ENCODE results near the gene ZNF672. TPM values are rescaled to one million over a fixed set of nuclear protein-coding genes. Genes with fewer than 3 reads are reported as not detected.
"Not testable (repeated sequence)": the region's sequence is repeated elsewhere in the genome, so short reads cannot be mapped to it uniquely, and the experiment has no call there.

ZNF672 gene
- total RNA-seq, 4 donors from 2014 or later, result 22.4 to 38.4 (median 31.8) TPM

DNA sequence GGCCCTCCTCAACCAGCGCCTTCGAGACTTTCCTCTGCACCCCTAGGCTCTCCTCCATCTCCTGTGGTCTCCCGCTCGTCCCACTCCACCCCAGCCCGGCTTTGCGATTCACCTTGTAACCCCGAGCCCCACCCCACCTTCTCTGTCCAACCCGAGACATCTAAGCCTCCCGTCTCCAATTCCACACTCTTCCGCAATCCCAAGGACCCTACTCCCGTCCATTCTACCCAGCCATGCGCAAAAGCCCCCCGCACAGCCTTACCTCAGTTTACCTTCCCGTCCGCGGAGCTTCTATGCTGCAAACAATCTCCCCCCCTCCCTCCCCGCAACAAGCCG, 12.5 kb upstream of the ZNF672 start:
- Histone ChIP-seq H3K27ac (peak overlapping the region; percentile 85 to 96 (median 92)), H3K36me3 (peaks cover 0 to 31% (median 0%) of the 10 kb centered on the region in 3 donors), H3K4me1 (peaks cover 0 to 59% (median 42%) of the 10 kb centered on the region in 4 donors), H3K4me3 (peak overlapping the region; percentile 56 to 92 (median 84)), H3K9me3 (no peaks in the 10 kb centered on the region), H3K27me3 (no peaks in the 10 kb centered on the region)
- DNase-seq (ENCODE audit: low spot score in 2 of 2), result no peak
- 0 to 1% methylated on average over 18 of the region's 18 CpGs for WGBS, 2 donors
- TF ChIP-seq POLR2A (IDR thresholded peaks at IDR 0.05), result peak; percentile 17 to 40
- TF ChIP-seq, protein P1, sequence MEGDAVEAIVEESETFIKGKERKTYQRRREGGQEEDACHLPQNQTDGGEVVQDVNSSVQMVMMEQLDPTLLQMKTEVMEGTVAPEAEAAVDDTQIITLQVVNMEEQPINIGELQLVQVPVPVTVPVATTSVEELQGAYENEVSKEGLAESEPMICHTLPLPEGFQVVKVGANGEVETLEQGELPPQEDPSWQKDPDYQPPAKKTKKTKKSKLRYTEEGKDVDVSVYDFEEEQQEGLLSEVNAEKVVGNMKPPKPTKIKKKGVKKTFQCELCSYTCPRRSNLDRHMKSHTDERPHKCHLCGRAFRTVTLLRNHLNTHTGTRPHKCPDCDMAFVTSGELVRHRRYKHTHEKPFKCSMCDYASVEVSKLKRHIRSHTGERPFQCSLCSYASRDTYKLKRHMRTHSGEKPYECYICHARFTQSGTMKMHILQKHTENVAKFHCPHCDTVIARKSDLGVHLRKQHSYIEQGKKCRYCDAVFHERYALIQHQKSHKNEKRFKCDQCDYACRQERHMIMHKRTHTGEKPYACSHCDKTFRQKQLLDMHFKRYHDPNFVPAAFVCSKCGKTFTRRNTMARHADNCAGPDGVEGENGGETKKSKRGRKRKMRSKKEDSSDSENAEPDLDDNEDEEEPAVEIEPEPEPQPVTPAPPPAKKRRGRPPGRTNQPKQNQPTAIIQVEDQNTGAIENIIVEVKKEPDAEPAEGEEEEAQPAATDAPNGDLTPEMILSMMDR (IDR thresholded peaks at IDR 0.05), result no peak
- TF ChIP-seq EP300 (IDR thresholded peaks at IDR 0.05), result no peak

DNA sequence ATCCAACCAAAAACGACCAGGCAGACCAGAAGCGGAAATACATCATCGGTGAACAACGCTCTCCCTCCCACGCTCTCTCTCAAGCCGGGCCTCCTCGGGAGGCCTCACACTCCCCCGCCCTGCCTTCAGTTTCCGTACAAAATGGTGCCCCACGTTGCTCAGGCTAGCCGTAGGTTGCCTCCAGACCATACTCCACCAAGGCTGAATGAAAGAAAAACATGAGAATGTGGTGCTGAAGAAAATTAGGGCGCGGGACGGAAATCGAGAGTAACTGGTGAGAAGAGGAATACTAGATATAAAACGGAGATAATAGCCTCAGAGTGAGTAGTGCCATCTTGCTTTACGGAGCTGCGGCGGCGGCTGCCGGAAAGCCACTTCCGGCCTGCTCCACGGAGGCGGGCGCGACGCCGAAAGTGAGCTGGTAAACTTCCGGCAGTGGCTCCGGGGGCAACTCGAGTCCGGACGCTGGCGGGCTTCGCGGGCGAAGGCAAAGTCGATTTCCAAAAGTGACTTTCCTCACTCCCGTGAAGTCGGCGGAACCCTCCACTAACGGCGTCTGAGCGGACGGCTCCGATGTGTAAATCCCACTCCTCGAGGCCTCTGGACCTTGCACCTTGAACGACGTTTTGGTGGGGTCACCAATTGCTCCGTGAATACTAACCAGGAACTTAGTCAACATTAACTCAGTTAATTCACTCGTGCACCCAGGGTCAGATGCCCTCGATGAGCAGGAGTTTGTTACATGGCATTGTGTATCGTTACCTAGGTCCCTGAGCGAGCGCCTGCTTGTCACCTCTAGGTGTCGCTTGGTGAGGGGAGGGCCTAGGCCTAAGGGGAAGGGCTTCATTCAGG, 11.9 kb upstream of the ZNF672 start, which contains the start of gene SH3BP5L:
SH3BP5L (minus strand) TSS at position 7 of the 852 bp plus-strand sequence. CDS start 980 bp downstream, outside the sequence.
- WGBS, 2 donors, result 0% methylated on average over 44 to 56 of the region's 56 CpGs
- TF ChIP-seq EP300 (IDR thresholded peaks at IDR 0.05), result peak; percentile 56 to 88
- TF ChIP-seq POLR2A (IDR thresholded peaks at IDR 0.05), result peak; percentile 60 to 75
- TF ChIP-seq, protein P1 (IDR thresholded peaks at IDR 0.05), result peak; percentile 52 to 77 (median 63)
- Histone ChIP-seq H3K27me3 (no peaks in the 10 kb centered on the region), H3K4me3 (peak within 1 kb of the TSS; percentile 56 to 92 (median 84)), H3K9me3 (no peaks in the 10 kb centered on the region), H3K27ac (peak within 1 kb of the TSS; percentile 85 to 96 (median 92)), H3K4me1 (peaks cover 0 to 53% (median 42%) of the 10 kb centered on the region in 4 donors), H3K36me3 (peaks cover 0 to 25% (median 0%) of the 10 kb centered on the region in 3 donors)
- DNase-seq (ENCODE audit: low spot score in 2 of 2), result peak; percentile 79 to 87

DNA sequence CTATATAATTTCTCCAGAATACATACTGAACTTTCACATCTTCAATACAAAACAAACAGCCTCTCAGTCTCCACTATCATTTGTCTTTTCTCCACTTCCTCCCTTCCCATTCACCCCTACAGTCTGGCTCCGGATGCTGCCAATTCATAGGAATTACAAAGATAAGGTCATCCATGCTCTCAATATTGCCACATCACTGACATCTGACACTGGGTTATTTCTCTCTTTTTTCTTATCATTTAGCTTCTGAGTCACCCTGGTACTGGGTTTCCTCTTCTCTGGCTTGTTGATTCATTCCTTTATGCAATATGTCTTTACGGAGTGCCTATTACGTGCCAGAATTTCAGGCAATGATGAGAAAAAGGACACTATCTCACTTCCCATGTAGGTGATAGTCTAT, 9.2 kb upstream of the ZNF672 start:
- Histone ChIP-seq H3K9me3 (no peaks in the 10 kb centered on the region), H3K27ac (no peak overlapping the region), H3K27me3 (no peaks in the 10 kb centered on the region), H3K4me1 (peaks cover 0 to 26% (median 18%) of the 10 kb centered on the region in 4 donors), H3K36me3 (peaks cover 0 to 10% (median 0%) of the 10 kb centered on the region in 3 donors), H3K4me3 (no peak overlapping the region)
- DNase-seq (ENCODE audit: low spot score in 2 of 2), result no peak
- TF ChIP-seq, protein P1 (IDR thresholded peaks at IDR 0.05), result no peak
- TF ChIP-seq POLR2A (IDR thresholded peaks at IDR 0.05) (no peak), EP300 (IDR thresholded peaks at IDR 0.05) (no peak)
- 63 to 72% methylated on average over 3 of the region's 3 CpGs for WGBS, 2 donors

DNA sequence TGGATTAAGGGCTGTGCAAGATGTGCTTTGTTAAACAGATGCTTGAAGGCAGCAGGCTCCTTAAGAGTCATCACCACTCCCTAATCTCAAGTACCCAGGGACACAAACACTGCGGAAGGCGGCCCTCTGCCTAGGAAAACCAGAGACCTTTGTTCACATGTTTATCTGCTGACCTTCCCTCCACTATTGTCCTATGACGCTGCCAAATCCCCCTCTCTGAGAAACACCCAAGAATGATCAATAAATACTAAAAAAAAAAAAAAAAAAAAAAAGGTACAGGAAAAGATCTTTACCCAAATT, 7.4 kb upstream of the ZNF672 start:
- 47 to 61% methylated on average over 3 of the region's 3 CpGs for WGBS, 2 donors
- H3K36me3 ChIP-seq; H3K4me3 ChIP-seq; DNase-seq (ENCODE audit: low spot score in 2 of 2); H3K9me3 ChIP-seq; H3K27ac ChIP-seq; H3K27me3 ChIP-seq: not testable (repeated sequence)
- peaks cover 0 to 11% (median 3%) of the 10 kb centered on the region in 4 donors for H3K4me1 ChIP-seq

DNA sequence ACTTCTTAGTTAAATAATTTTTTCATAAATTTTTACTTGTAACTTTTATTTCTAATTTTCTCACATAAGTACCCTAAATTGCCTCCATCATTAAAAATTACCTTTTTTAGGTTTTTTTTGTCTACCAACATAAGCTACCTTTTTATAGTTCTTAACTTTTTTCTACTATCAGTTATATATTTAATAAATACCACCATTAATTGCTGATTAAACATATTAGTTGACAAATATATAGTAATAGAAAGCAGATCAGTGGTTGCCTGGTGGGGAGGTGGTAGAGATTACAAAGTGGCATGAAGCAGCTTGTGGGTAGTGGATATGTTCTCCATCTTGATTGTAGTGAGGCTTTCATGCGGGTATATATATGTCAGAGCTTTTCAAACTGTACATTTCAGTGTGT, 6.2 kb upstream of the ZNF672 start:
- Histone ChIP-seq H3K9me3 (no peaks in the 10 kb centered on the region), H3K27ac (no peak overlapping the region), H3K36me3 (no peaks in the 10 kb centered on the region), H3K4me3 (no peak overlapping the region), H3K27me3 (no peaks in the 10 kb centered on the region), H3K4me1 (peaks cover 0 to 8% (median 3%) of the 10 kb centered on the region in 4 donors)
- WGBS, 2 donors, result 93 to 96% methylated on average over 1 of the region's 1 CpG
- no peak for DNase-seq (ENCODE audit: low spot score in 2 of 2)
- TF ChIP-seq EP300 (IDR thresholded peaks at IDR 0.05) (no peak), POLR2A (IDR thresholded peaks at IDR 0.05) (no peak)
- TF ChIP-seq, protein P1 (IDR thresholded peaks at IDR 0.05), result no peak
